OCI-LY3 (cell line): ENCODE measurements around the gene PRSS33.

Experiments used
- EZH2phosphoT487 ChIP-seq: fragments of 200-600 bp; shearing (Covaris generic); IDR thresholded peaks from 2 replicates; pipeline ENCODE4 v1.6.1; 2018; ENCODE audit warnings: antibody characterized with exemption, mixed run types, low read depth
- TF ChIP-seq, protein P1 (sequence below): fragments of 200-600, 300-600 bp; sonication (generic); IDR thresholded peaks from 2 replicates; pipeline ENCODE4 v1.5.1; 2014; ENCODE audit warnings: antibody characterized with exemption, low read length, low read depth

- TF ChIP-seq, protein P1, sequence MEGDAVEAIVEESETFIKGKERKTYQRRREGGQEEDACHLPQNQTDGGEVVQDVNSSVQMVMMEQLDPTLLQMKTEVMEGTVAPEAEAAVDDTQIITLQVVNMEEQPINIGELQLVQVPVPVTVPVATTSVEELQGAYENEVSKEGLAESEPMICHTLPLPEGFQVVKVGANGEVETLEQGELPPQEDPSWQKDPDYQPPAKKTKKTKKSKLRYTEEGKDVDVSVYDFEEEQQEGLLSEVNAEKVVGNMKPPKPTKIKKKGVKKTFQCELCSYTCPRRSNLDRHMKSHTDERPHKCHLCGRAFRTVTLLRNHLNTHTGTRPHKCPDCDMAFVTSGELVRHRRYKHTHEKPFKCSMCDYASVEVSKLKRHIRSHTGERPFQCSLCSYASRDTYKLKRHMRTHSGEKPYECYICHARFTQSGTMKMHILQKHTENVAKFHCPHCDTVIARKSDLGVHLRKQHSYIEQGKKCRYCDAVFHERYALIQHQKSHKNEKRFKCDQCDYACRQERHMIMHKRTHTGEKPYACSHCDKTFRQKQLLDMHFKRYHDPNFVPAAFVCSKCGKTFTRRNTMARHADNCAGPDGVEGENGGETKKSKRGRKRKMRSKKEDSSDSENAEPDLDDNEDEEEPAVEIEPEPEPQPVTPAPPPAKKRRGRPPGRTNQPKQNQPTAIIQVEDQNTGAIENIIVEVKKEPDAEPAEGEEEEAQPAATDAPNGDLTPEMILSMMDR, result no peak
- no peak for TF ChIP-seq EZH2phosphoT487
These were observed 16.3 kb upstream of the PRSS33 start for GRCh38 chr16:2803545-2804195.
